ENCODE results near the gene ACLY.

Gene ACLY

DNA sequence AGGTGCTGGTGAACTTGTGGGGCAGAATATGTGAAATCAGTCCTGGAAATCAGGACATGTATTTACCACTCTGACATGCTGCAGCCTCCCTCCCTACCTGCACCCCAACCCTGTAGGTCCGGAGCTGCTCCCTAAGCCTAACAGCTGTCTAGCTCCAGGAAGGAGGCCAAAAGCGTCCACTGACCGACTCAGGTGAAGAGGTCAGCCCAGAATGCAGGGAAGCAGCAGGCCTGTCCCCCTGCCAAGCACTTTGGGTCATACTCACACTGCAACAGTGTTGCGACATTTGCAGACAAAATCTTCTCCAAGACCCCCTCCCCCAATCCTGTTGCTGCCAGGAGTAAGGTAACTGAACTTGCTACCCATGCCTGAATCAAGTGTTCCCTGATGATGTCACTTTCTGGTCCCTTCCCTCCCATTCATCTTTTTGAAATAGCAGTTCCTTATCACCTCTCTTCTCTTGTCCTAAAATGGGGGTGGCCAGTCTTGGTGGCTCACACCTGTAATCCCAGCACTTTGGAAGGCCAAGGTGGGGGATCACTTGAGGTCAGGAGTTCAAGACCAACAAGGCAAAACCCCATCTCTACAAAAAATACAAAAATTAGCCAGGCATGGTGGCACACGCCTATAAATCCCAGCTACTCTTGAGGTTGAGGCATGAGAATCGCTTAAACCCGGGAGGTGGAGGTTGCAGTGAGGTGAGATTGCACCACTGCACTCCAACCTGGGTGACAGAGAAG is 1.3 kb upstream of the ACLY start (continued):
- TF ChIP-seq, protein P1, sequence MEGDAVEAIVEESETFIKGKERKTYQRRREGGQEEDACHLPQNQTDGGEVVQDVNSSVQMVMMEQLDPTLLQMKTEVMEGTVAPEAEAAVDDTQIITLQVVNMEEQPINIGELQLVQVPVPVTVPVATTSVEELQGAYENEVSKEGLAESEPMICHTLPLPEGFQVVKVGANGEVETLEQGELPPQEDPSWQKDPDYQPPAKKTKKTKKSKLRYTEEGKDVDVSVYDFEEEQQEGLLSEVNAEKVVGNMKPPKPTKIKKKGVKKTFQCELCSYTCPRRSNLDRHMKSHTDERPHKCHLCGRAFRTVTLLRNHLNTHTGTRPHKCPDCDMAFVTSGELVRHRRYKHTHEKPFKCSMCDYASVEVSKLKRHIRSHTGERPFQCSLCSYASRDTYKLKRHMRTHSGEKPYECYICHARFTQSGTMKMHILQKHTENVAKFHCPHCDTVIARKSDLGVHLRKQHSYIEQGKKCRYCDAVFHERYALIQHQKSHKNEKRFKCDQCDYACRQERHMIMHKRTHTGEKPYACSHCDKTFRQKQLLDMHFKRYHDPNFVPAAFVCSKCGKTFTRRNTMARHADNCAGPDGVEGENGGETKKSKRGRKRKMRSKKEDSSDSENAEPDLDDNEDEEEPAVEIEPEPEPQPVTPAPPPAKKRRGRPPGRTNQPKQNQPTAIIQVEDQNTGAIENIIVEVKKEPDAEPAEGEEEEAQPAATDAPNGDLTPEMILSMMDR (tag by site-specific recombination; IDR thresholded peaks at IDR 0.05): no peak
- peak; percentile 11; the same call in 1 of the 2 replicates for TF ChIP-seq SP7 (tag by site-specific recombination; IDR thresholded peaks at IDR 0.05)
- no peak for TF ChIP-seq ZBTB21 (tag by site-specific recombination; IDR thresholded peaks at IDR 0.05)
- peak; percentile 35; the same call in 1 of the 2 replicates for TF ChIP-seq PATZ1 (tag by site-specific recombination; IDR thresholded peaks at IDR 0.05)
- TF ChIP-seq FEZF1 (tag by site-specific recombination; IDR thresholded peaks at IDR 0.05): no peak
- TF ChIP-seq, protein P2, sequence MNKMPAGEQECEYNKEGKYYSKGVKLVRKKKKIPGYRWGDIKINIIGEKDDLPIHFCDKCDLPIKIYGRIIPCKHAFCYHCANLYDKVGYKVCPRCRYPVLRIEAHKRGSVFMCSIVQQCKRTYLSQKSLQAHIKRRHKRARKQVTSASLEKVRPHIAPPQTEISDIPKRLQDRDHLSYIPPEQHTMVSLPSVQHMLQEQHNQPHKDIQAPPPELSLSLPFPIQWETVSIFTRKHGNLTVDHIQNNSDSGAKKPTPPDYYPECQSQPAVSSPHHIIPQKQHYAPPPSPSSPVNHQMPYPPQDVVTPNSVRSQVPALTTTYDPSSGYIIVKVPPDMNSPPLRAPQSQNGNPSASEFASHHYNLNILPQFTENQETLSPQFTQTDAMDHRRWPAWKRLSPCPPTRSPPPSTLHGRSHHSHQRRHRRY (tag by site-specific recombination; IDR thresholded peaks at IDR 0.05): no peak
- TF ChIP-seq, protein P3, sequence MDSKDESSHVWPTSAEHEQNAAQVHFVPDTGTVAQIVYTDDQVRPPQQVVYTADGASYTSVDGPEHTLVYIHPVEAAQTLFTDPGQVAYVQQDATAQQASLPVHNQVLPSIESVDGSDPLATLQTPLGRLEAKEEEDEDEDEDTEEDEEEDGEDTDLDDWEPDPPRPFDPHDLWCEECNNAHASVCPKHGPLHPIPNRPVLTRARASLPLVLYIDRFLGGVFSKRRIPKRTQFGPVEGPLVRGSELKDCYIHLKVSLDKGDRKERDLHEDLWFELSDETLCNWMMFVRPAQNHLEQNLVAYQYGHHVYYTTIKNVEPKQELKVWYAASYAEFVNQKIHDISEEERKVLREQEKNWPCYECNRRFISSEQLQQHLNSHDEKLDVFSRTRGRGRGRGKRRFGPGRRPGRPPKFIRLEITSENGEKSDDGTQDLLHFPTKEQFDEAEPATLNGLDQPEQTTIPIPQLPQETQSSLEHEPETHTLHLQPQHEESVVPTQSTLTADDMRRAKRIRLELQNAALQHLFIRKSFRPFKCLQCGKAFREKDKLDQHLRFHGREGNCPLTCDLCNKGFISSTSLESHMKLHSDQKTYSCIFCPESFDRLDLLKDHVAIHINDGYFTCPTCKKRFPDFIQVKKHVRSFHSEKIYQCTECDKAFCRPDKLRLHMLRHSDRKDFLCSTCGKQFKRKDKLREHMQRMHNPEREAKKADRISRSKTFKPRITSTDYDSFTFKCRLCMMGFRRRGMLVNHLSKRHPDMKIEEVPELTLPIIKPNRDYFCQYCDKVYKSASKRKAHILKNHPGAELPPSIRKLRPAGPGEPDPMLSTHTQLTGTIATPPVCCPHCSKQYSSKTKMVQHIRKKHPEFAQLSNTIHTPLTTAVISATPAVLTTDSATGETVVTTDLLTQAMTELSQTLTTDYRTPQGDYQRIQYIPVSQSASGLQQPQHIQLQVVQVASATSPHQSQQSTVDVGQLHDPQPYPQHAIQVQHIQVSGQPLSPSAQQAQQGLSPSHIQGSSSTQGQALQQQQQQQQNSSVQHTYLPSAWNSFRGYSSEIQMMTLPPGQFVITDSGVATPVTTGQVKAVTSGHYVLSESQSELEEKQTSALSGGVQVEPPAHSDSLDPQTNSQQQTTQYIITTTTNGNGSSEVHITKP (tag by site-specific recombination; IDR thresholded peaks at IDR 0.05): peak; percentile 70; the same call in 1 of the 2 replicates
- TF ChIP-seq ZNF658 (tag by site-specific recombination; IDR thresholded peaks at IDR 0.05): no peak
- TF ChIP-seq ZNF501 (tag by site-specific recombination; IDR thresholded peaks at IDR 0.05): no peak
- 0 out of 2 replicates have a peak, but pooled peaks have one; percentile 29 for TF ChIP-seq ZSCAN23 (tag by site-specific recombination; IDR thresholded peaks at IDR 0.05)
- TF ChIP-seq ELK4 (IDR thresholded peaks at IDR 0.05; ENCODE audit: borderline replicate concordance, low read depth, low read length): no peak
- TF ChIP-seq ZNF175 (tag by site-specific recombination; IDR thresholded peaks at IDR 0.05): no peak
- TF ChIP-seq ZNF785 (tag by site-specific recombination; IDR thresholded peaks at IDR 0.05): no peak
- no peak for TF ChIP-seq ZNF133 (tag by site-specific recombination; IDR thresholded peaks at IDR 0.05)
- no peak for TF ChIP-seq ZNF394 (tag by site-specific recombination; IDR thresholded peaks at IDR 0.05; ENCODE audit: borderline replicate concordance)
- TF ChIP-seq ZNF423 (tag by site-specific recombination; IDR thresholded peaks at IDR 0.05): no peak
- no peak for TF ChIP-seq EGR2 (tag by site-specific recombination; IDR thresholded peaks at IDR 0.05; ENCODE audit: low read depth)
- peak; percentile 39; the same call in 1 of the 2 replicates for TF ChIP-seq ZNF398 (tag by site-specific recombination; IDR thresholded peaks at IDR 0.05)
- no peak for TF ChIP-seq SALL2 (tag by site-specific recombination; IDR thresholded peaks at IDR 0.05; ENCODE audit: borderline replicate concordance)
- no peak for TF ChIP-seq ZNF114 (tag by site-specific recombination; IDR thresholded peaks at IDR 0.05)
- TF ChIP-seq, protein P4, sequence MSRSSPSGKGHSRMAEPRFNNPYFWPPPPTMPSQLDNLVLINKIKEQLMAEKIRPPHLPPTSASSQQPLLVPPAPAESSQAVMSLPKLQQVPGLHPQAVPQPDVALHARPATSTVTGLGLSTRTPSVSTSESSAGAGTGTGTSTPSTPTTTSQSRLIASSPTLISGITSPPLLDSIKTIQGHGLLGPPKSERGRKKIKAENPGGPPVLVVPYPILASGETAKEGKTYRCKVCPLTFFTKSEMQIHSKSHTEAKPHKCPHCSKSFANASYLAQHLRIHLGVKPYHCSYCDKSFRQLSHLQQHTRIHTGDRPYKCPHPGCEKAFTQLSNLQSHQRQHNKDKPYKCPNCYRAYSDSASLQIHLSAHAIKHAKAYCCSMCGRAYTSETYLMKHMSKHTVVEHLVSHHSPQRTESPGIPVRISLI (tag by site-specific recombination; IDR thresholded peaks at IDR 0.05): peak; percentile 47; the same call in 1 of the 2 replicates
- TF ChIP-seq ZFP41 (tag by site-specific recombination; IDR thresholded peaks at IDR 0.05; ENCODE audit: borderline replicate concordance): no peak

Measured in HEK293 (cell line).